GM06990 (cell line): Measurements from ENCODE around the gene NR3C1.

ENCODE experiments used
- DNase-seq: peaks from one replicate; pipeline ENCODE4 v3.0.0-alpha.2; 2011; ENCODE audit not compliant: insufficient read length; ENCODE audit errors: extremely low read depth
- H3K27me3 ChIP-seq: replicated peaks from 2 replicates; pipeline ENCODE4 v1.6.0; 2011; ENCODE audit warnings: low read length; ENCODE audit not compliant: control insufficient read depth, insufficient read depth
- H3K36me3 ChIP-seq: 2 replicates; pipeline ENCODE4 v1.5.1; 2011; ENCODE audit warnings: low read length; ENCODE audit not compliant: control insufficient read depth, insufficient read depth
- H3K4me3 ChIP-seq: replicated peaks from 2 replicates; pipeline ENCODE4 v1.5.1; 2011; ENCODE audit warnings: low read depth, mild to moderate bottlenecking, control low read depth, low read length
- TF ChIP-seq, protein P1 (sequence below): IDR thresholded peaks from 2 replicates; pipeline ENCODE4 v1.5.1; 2011; ENCODE audit warnings: low read length, control low read depth, mild to moderate bottlenecking, inconsistent platforms; ENCODE audit not compliant: insufficient read depth, poor library complexity, severe bottlenecking

The NR3C1 gene

DNA sequence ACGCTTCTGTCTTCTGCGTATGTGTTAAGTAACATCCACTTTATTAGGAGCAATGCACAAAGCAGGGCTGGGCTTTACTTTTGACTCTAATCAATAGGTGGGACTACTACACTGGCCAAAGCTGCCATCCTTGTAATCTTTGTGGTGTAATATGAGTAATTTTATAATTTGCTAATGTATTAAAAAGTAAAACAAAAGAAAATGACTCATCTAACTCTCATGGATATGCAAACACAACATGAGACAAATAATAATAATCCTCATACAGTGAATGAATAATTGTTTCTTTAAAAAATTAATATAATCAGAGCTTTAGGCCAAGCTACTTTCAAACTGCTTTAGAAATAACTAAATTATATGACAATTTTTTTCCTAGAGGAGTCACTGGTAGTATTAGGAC is 90.7 kb downstream of the NR3C1 start:
- peaks cover 13% of the 10 kb centered on the region for H3K36me3 ChIP-seq
- DNase-seq = no peak
- TF ChIP-seq, protein P1, sequence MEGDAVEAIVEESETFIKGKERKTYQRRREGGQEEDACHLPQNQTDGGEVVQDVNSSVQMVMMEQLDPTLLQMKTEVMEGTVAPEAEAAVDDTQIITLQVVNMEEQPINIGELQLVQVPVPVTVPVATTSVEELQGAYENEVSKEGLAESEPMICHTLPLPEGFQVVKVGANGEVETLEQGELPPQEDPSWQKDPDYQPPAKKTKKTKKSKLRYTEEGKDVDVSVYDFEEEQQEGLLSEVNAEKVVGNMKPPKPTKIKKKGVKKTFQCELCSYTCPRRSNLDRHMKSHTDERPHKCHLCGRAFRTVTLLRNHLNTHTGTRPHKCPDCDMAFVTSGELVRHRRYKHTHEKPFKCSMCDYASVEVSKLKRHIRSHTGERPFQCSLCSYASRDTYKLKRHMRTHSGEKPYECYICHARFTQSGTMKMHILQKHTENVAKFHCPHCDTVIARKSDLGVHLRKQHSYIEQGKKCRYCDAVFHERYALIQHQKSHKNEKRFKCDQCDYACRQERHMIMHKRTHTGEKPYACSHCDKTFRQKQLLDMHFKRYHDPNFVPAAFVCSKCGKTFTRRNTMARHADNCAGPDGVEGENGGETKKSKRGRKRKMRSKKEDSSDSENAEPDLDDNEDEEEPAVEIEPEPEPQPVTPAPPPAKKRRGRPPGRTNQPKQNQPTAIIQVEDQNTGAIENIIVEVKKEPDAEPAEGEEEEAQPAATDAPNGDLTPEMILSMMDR = no peak
- no peak overlapping the region for H3K4me3 ChIP-seq
- H3K27me3 ChIP-seq = no peaks in the 10 kb centered on the region

DNA sequence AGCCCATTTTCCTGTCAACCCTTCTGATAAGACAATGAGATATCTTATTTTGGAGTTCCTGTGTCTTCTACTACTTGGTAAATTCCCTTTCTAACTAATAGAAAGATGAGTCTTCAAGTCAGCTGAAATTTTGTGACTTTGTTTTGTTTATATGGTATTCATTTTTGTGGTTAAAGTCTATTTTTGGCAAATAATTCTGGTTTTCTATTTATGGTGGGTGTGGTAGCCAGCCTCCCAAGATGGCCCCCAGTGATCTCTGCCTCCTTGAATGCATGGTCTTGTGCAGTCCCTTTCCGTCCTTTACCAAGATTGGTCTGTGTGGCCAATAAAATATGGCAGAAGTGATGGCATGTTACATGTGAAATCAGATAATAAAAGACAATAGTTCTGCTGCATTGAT is 91.5 kb downstream of the NR3C1 start:
- no peak overlapping the region for H3K4me3 ChIP-seq
- no peaks in the 10 kb centered on the region for H3K27me3 ChIP-seq
- DNase-seq = no peak
- TF ChIP-seq, protein P1 = no peak
- H3K36me3 ChIP-seq = peaks cover 13% of the 10 kb centered on the region

DNA sequence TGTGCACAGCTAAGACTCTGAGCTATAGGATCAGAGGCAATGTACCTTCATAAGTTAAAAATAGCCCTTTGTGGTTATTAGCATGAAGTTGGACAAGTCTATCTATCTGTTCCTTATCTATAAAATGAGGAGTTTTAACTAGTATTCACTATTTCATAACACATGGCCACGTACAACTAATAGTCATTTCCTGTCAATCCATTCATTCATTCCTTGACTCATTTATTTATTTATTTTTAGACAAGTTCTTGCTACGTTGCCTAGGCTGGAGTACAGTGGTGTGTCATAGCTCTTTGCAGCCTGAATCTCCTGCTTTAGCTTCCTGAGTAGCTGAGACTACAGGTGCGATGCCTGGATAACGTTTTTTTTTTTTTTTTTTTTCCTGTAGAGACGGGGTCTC is 92.1 kb downstream of the NR3C1 start:
- DNase-seq = no peak
- TF ChIP-seq, protein P1 = no peak
- Histone ChIP-seq H3K27me3 (no peaks in the 10 kb centered on the region), H3K4me3 (no peak overlapping the region), H3K36me3 (peaks cover 13% of the 10 kb centered on the region)

DNA sequence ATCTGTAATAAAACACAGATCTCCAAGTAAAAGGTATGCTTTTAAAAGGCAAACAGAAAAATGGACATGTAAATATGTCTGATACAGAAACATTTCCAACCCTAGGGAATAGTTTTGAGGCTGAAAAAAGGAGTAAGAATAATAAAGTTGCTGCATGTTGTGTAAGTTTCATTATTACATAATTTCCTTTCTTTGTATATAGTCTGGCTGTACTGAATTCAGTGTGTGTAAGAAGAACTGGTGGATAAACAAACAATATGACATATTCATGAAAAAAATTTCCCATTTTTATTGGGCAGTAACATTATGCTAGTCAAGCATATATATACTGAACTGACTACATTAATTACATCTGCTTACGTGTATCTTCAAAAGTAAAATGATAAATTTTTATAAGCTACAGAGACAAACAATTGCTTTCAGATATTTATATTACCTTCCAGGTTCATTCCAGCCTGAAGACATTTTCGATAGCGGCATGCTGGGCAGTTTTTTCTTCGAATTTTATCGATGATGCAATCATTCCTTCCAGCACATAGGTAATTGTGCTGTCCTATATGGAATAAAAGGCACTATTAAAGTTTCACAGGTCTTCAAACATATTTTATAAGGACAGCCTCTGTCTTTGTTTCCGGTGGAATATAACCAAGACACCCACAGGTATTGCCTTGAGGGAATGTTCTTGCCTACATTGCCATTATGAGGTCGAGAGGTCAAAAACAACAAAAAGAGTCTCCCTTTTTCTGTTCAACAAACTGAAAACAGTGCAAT is 93.6 kb downstream of the NR3C1 start:
- Histone ChIP-seq H3K27me3 (no peaks in the 10 kb centered on the region), H3K4me3 (no peak overlapping the region), H3K36me3 (peaks cover 15% of the 10 kb centered on the region)
- TF ChIP-seq, protein P1 = no peak
- DNase-seq = no peak

DNA sequence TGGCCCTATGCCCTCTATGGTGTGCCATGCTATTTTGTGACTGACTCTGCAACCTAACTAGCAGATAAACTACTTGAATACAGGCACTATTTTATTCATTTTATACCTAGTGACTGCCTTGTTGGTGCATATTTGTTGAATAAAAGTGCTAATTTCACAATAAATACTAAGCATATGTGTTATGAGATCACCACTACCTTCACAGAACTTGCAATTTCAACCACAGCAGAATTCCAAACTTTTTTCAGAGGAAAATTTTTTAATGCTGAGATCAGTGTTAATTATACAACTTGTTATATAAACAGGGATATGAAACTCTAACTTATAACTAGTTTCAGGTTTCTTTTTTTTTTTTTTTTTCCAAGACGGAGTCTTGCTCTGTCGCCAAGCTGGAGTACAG is 94.8 kb downstream of the NR3C1 start:
- H3K36me3 ChIP-seq = peaks cover 12% of the 10 kb centered on the region
- DNase-seq = no peak
- no peak overlapping the region for H3K4me3 ChIP-seq
- TF ChIP-seq, protein P1 = no peak
- H3K27me3 ChIP-seq = no peaks in the 10 kb centered on the region
